MCF 10A (cell line): ENCODE data around the gene HSF2. TPM values are rescaled to one million over a fixed set of nuclear protein-coding genes. Genes with fewer than 3 reads are reported as not detected.

Source experiments
- BruUV-seq: library from RNA; stranded (reverse); fragments of 400-500 nt; replicated peaks from 2 replicates; lab custom pipeline; 2021; lab: Mats Ljungman, UMichigan
- CTCF ChIA-PET: fragments of 300-600 bp; sonication (Branson Sonifier 250); formaldehyde crosslinking; extraction: SDS; loops from one replicate; lab custom pipeline; 2021; ENCODE audit warnings: antibody characterized with exemption, inconsistent platforms; lab: Yijun Ruan, JAX
- POLR2A ChIA-PET: fragments of 300-600, 350-650 bp; sonication (Branson Sonifier 250); formaldehyde crosslinking; extraction: SDS; loops from one replicate; lab custom pipeline; 2020; ENCODE audit warnings: antibody characterized with exemption, inconsistent platforms; lab: Yijun Ruan, JAX
- DNase-seq: peaks from one replicate; pipeline ENCODE4 v3.0.0-alpha.2; 2018; ENCODE audit not compliant: unreplicated experiment
- H3K27ac Mint-ChIP-seq: one replicate; pipeline ENCODE4 v1.8.0; 2022; ENCODE audit warnings: mild to moderate bottlenecking, low read depth, mixed read lengths; ENCODE audit not compliant: unreplicated experiment
- H3K27me3 Mint-ChIP-seq: one replicate; pipeline ENCODE4 v1.8.0; 2022; ENCODE audit warnings: mixed read lengths; ENCODE audit not compliant: insufficient read depth, unreplicated experiment
- H3K36me3 Mint-ChIP-seq: one replicate; pipeline ENCODE4 v1.8.0; 2022; ENCODE audit warnings: mild to moderate bottlenecking, moderate library complexity, mixed read lengths; ENCODE audit not compliant: insufficient read depth, unreplicated experiment
- H3K4me1 Mint-ChIP-seq: one replicate; pipeline ENCODE4 v1.8.0; 2022; ENCODE audit warnings: mixed read lengths; ENCODE audit not compliant: insufficient read depth, unreplicated experiment
- H3K4me3 Mint-ChIP-seq: one replicate; pipeline ENCODE4 v1.8.0; 2022; ENCODE audit warnings: mild to moderate bottlenecking, moderate library complexity, mixed read lengths; ENCODE audit not compliant: unreplicated experiment
- H3K9me3 Mint-ChIP-seq: one replicate; pipeline ENCODE4 v1.8.0; 2022; ENCODE audit warnings: mixed read lengths; ENCODE audit not compliant: unreplicated experiment
- CTCF ChIP-seq: fragments of 200-600 bp; IDR thresholded peaks from one replicate; pipeline ENCODE4 v1.8.0; 2022; ENCODE audit warnings: antibody characterized with exemption, mild to moderate bottlenecking; ENCODE audit not compliant: unreplicated experiment
- intact Hi-C: fragments of 100-400 bp; cut with micrococcal nuclease; formaldehyde crosslinking; loops from 2 replicates; pipeline ENCODE4 v1.14.1; 2022
- total RNA-seq: library from RNA; stranded (reverse); gene quantifications from 2 replicates; pipeline ENCODE4 v1.2.3, GENCODE V29; 2022

The HSF2 gene
- total RNA-seq, 1 experiment from 2014 or later: 8.6 TPM

DNA sequence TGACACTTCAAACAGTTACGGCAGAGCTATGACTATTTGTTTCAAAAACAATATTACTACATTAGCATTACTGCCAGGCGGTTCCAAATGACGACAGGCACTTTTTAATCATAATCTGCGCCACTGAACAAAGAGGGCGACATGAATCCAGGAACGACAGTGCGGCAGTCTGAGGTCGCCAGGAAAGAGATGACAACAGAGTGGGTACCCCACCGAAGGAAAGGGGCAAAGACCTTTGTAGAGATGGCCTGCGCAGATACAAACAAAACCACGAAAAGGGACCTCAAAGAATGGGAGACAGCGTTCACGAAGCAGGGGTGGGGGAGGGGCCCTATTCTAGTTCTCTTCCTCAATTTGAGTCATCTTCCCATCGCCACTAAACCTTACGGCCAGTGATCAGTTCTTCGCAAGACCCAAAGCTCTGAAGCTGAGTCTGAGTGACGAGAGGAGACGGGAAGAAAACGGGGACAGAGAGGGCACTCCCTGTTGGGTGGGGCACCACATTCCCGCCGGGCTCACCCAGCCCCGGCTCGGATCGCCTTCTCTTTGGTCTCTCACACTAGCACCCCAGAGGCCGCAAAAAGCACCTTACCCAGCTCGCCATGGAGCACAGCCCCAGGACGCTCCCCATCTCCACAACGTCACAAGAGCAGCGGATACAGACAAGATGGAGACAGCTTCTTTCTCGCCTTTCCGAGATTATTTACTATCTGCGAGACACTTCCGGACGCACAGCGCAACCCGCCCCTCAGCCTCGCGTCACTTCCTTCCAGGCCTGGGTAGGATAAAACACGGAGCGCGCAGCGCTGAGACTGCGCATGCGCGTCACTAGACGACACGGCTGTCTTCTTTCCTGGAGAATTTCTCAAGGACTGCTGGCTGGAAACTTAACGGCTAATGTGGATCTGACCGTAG lies 71.9 kb downstream of the HSF2 start, which contains the start of gene SERINC1:
Gene SERINC1, minus strand, starts transcription at position 701 of the 915 bp plus-strand sequence. Its CDS starts 70 bp downstream, at position 631.
- Mint-ChIP-seq H3K27ac (peak within 1 kb of the TSS; percentile 100), H3K4me1 (peaks cover 26% of the 10 kb centered on the region), H3K36me3 (peaks cover 20% of the 10 kb centered on the region), H3K27me3 (no peaks in the 10 kb centered on the region), H3K9me3 (no peaks in the 10 kb centered on the region), H3K4me3 (peak within 1 kb of the TSS; percentile 98)
- no peak for TF ChIP-seq CTCF
- intact Hi-C loops: loop anchor here (2.0 to 5.0 kb wide), 3 partner anchors 74 to 366 kb away; partner anchors contain the start of gene HSF2
- POLR2A ChIA-PET: interaction anchor here (0.6 to 3.0 kb wide), 51 partner anchors 8 to 430 kb away, joined by 3 to 22 read pairs (median 4); partner anchors contain the start of genes HSF2, PKIB and SMPDL3A
- BruUV-seq: TSS peak; percentile 74
- DNase-seq: peak; percentile 94
- CTCF ChIA-PET: interaction anchor here (0.6 to 1.9 kb wide), 4 partner anchors 20 to 120 kb away, joined by 3 to 6 read pairs (median 4); no protein-coding TSS in a partner anchor

DNA sequence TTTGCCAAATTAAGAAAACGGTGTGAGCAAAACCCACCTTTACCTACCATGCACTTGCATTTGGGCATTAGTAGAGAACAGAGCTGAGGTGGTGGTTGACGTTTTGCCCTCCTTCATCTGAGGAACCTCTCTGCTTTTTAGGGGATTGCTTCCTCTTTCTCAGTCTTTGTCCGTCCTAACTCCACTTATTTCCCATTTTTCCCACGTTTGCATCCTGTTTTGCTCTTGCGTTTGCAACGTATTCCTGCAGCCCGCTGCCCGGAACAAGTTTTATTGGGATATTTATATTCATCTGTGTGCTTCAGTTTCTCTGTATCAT lies 72.5 kb downstream of the HSF2 start:
- peak overlapping the region; percentile 100 for H3K27ac Mint-ChIP-seq
- ChIA-PET CTCF (interaction anchor here (0.7 to 1.9 kb wide), 2 partner anchors 21 to 58 kb away, joined by 3 to 6 read pairs; no protein-coding TSS in a partner anchor), POLR2A (interaction anchor here (0.6 to 3.0 kb wide), 29 partner anchors 10 to 331 kb away, joined by 3 to 22 read pairs (median 4); partner anchors contain the start of genes HSF2, PKIB and SMPDL3A)
- peaks cover 20% of the 10 kb centered on the region for H3K4me1 Mint-ChIP-seq
- intact Hi-C loops: loop anchor here (5.0 kb wide), 2 partner anchors 75 to 365 kb away; partner anchors contain the start of gene HSF2
- H3K9me3 Mint-ChIP-seq: no peaks in the 10 kb centered on the region
- peaks cover 17% of the 10 kb centered on the region for H3K36me3 Mint-ChIP-seq
- H3K4me3 Mint-ChIP-seq: peak overlapping the region; percentile 98
- no TSS peak for BruUV-seq
- no peaks in the 10 kb centered on the region for H3K27me3 Mint-ChIP-seq
- TF ChIP-seq CTCF: no peak
- DNase-seq: no peak

GRCh38 chr6:122476131-122476530 lies 76.7 kb downstream of the HSF2 start:
- CTCF ChIA-PET: interaction anchor here (1.2 to 2.0 kb wide), 2 partner anchors 11 to 15 kb away, joined by 7 to 15 read pairs; no protein-coding TSS in a partner anchor
- intact Hi-C loops: loop anchor here (1.0 to 5.0 kb wide), 2 partner anchors 54 to 251 kb away; no protein-coding TSS in a partner anchor
- POLR2A ChIA-PET: no interaction called here
- no TSS peak for BruUV-seq
- H3K9me3 Mint-ChIP-seq: no peaks in the 10 kb centered on the region
- no peak overlapping the region for H3K4me3 Mint-ChIP-seq
- peaks cover 6% of the 10 kb centered on the region for H3K36me3 Mint-ChIP-seq
- H3K4me1 Mint-ChIP-seq: peaks cover 7% of the 10 kb centered on the region
- TF ChIP-seq CTCF: peak; percentile 47
- H3K27ac Mint-ChIP-seq: no peak overlapping the region
- DNase-seq: peak; percentile 32
- no peaks in the 10 kb centered on the region for H3K27me3 Mint-ChIP-seq

GRCh38 chr6:122482750-122483080 lies 83.3 kb downstream of the HSF2 start:
- POLR2A ChIA-PET: interaction anchor here (0.8 to 1.5 kb wide), 2 partner anchors 10 to 12 kb away, joined by 4 to 8 read pairs; no protein-coding TSS in a partner anchor
- CTCF ChIA-PET: interaction anchor here (2.4 to 2.8 kb wide), 2 partner anchors 9 to 47 kb away, joined by 11 to 20 read pairs; no protein-coding TSS in a partner anchor
- Mint-ChIP-seq H3K27me3 (no peaks in the 10 kb centered on the region), H3K4me3 (no peak overlapping the region), H3K36me3 (no peaks in the 10 kb centered on the region), H3K27ac (no peak overlapping the region), H3K4me1 (peaks cover 4% of the 10 kb centered on the region), H3K9me3 (no peaks in the 10 kb centered on the region)
- TF ChIP-seq CTCF: no peak
- intact Hi-C loops: no loop called here
- DNase-seq: no peak
- no TSS peak for BruUV-seq
